HG03175 (cell line): ENCODE data around the gene PDCD11.
"Not testable (repeated sequence)": the region's sequence is repeated elsewhere in the genome, so short reads cannot be mapped to it uniquely, and the experiment has no call there.

Experiments
- ATAC-seq: cut with Tn5 transposase; IDR thresholded peaks from one replicate; pipeline ENCODE4 v1.9.1; 2021; ENCODE audit warnings: mild to moderate bottlenecking, moderate library complexity; ENCODE audit not compliant: unreplicated experiment

Gene PDCD11

DNA sequence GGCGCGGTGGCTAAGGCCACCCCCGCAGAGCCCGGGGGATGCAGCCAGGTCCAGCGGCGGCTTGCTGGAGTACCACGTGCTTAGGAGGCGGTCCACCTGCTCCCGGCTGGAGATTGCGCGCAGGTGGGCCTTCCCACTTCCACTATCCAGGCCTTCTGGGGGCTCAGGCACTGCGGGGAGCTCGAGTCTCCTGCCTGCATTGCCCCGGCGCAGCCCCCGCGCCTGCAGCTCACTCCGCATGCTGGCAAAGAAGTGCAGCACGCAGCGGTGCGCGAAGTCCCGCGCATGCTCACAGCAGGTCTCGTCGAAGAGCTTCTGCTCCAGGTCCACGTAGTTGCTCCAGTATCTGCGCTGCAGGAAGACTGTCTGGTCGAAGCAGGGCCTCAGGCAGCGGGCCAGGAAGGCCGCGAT, 76.8 kb downstream of the PDCD11 start:
- ATAC-seq = no peak

DNA sequence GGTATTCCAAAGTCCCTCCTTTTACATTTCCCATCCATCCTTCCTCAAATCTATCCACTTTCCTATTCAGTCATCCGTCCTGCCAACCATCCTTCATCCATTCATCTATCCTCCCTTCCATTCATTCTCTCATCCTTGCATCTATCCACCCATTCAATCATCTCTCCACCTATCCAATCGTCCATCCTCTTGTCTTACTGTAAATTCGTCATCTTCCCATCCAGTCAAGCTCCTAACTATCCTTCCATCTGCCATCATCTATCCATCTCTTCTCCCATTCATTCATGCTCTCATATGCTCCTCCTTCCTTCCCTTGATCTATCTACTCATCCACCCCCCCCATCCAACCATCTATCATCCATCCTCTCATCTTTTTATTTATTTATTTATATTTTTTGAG, 77.7 kb downstream of the PDCD11 start:
- no peak for ATAC-seq

DNA sequence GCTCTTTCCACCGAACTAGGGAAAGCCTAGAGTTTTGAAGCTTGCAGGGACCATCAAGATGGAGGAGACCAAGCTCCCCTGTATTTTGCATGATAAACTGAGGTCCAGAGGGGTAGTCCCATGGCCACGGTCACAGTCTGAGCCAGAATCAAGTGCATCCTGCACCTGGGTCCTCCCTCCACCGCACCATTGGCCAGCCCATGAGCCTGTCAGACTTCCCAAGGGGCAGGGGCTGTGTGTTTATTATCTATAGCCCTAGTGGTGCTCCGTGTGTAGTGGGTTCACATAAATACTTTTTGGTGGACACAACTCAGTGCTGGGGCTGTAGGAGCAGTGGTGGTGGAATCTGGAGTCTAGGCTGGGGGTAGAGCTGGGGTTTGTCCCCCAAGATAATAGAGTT, 79.0 kb downstream of the PDCD11 start:
- no peak for ATAC-seq

DNA sequence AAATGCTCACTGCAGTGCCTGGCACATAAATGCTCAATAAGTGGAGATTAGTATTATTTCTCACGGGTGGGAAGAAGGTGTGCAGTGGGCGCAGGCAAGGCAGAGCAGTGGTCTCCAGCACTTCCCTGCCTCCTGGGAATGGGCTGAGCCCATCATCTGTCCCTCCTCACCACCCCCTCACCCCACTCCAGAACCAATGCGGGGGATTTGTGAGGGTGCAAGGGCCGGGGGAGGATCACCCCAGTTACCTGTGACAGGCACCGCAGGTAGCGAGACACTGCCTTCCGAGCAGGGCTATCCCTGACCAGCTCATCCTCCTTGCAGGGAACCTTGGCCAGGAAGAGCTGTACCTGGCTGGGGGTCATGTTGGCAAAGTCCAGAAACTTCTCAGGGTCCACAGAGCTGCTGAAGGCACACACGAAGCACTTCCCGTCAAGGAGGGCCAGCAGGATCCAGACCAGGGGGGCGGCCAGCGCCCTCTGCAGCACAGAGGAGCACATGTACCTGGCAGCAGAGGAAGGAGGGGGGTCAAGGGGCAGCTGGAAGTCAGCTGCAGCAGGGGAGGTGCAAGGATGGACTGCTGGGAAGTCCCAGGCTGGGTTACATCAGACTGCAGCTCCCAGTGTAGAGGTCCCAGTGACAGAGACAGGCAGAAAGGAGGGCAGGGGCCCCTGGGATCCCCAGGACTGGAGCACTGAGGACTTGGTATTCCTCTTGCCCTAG, 79.8 kb downstream of the PDCD11 start:
- no peak for ATAC-seq

DNA sequence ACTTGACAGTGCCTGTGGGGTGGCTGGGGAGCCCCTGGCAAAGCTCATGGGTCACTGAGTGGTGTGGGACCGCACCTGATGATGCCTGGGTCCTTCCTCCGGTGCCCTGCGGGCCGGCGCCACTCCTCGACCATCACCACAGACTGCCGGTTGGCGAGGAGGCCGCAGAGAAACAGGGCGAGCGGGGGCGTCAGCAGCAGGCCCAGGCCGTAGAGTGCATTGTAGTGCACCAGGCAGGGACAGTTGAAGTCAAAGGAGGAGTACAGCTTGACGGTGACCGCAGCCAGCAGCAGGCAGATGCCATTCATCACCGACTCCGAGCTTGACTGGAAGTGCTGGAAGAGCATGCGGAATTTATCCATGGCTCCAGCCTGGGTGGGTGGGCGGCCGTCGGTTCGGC, 82.2 kb downstream of the PDCD11 start:
- no peak for ATAC-seq

DNA sequence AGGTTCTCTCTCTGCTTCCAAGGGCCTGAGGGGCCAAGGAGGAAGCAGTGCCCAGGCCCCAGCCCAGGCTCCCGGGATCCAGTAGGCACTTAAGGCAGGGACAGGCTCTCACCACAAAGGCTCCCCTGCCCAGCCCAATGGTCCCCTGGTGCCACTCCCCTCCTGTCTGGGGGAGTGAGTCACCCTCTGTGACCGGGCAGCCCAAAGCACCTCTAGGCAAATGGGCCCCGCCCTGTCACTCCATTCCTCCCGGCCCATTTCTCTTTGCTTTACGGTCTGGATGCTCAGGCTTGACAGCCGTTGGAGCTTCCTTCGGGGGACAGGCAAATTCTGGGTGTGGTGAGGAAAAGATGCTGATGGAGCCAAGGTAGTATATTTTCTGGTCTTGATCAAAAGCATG, 82.7 kb downstream of the PDCD11 start, which contains the start of gene CALHM3:
TSS of gene CALHM3 (minus strand) at position 106 of the 400 bp plus-strand sequence. CDS start 208 bp downstream, outside the sequence.
- ATAC-seq = no peak

DNA sequence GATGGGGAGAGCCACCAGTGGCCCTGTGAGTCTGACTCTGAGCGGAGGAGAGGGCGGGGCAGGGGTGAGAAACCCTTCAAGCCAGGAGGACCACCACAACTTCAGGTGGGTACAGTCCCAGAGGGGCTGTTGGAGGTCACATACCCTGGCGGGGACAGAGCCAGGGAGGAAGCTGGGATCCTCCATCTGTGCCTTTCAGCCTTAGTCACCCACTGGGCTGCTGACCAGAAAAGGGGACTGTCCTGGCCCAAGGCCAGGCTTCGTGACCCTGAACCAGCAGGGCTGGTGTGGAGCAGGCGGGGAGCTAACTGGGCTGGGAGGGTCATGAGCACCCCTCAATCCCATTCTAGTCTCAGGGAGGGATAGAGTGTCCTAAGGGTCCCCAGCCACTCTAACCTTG, 84.1 kb downstream of the PDCD11 start:
- no peak for ATAC-seq

DNA sequence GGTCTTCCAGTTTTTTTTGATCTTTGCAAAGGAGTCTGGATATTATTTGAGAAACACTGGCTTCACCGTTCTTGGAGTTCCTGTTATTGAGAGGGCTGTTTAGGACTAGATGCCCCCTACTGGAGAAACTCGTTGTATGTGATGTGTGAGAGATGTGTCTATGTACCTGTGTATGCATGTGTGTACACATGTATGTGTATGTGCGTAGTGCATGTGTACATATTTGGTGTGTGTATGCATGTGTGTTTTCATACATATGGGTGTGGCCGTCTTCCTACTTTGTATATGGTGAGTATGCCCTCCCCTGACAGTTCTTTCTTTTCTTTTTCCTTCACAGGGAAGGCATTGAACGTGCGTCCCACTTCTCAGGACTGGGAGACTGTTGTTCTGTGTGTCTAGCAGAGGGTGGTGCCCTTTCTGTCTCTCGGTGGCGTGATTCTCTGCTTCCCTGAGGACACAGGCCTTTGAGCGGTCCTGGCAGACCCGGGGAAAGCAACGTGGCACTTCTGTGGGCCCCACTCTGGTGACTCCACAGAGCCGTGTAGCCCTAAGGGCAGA, 85.6 kb downstream of the PDCD11 start:
- peak; percentile 62 for ATAC-seq

DNA sequence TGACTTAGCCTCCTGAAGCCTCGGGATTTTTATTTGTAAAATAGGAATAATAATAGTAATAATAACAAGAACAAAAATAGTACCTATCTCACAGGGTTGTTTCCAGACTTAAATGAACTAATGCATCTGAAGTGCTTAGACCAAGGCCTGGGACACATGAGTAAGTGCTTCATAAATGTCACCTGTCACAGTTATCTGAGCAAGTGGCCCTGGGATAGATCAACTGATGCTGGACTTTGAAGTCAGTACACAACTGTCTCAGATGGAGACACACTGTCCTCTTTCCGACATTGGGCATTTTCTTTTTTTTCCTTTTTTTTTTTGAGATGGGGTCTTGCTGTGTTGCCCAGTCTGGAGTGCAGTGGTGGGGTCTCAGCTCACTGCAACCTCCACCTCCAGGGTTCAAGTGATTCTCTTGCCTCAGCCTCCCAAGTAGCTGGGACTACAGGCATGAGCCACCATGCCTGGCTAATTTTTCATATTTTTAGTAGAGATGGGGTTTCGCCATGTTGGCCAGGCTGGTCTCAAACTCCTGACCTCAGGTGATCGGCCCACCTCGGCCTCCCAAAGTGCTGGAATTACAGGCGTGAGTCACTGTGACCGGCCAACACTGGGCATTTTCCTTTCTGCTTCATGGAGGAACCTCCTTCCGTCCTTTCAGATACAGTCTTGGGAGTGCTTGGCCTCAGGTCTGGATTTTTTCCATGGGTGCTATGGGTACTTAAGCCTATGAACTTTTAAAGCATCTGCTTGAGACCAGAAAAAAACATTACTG, 90.4 kb downstream of the PDCD11 start:
- not testable (repeated sequence) for ATAC-seq

DNA sequence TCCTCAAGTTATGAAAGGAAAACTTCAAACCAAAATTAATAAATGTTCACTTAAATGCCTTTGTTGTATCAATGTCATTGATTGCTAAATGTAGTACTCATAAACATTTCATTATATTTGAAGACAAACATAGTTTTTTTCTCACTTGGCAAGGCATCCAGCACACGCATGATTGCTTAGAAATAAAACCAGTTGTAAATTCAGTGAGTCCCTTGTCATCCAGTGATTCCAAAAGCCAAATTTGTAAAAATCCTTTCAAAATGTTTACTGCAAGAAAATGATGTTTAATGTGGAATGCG, 90.9 kb downstream of the PDCD11 start:
- no peak for ATAC-seq

DNA sequence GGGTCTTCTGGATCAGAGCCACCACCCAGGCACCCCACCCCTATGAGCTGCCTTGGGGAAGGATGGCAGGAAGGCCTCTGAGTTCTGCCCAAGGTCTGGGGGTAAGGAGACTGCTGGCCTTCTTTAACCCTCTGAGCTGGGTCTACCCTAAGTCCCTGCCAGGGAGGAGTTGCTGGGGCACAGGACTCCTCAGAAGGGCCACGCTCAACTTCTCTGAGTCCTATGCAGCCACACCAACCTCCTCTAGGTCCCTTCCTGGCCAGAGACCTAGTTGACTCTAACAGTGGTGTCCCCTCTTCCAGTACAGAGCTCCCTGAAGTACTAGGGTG, 94.5 kb downstream of the PDCD11 start:
- ATAC-seq = peak; percentile 25

DNA sequence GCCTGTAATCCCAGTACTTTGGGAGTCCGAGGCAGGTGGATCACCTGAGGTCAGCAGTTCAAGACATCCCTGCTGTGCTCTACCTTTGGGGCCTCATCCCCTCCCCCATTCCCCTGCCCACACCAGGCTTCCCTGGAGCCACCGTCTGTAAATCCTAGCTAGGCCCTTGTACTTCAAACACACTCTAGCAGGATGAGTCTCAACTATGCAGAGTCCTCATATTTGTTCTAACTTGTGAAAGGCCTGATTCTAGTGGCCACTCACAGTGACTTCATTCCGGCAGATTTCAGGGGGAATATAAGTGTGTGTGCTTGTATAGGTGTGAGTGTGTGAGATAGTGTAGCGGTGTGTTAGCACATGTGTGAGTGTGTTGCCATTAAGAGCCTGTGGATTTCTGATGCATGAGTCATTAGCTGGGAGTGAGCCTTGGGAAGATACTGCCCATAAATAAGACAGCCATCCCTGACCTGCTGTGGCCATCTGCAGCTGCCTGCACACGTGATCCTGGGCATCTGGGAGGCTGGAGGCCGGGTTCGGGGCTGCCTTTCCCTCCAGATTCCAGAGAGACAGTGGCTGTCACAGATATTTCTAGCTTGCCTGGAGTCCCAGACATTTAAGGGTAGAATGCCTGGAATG, 95.4 kb downstream of the PDCD11 start:
- no peak for ATAC-seq

DNA sequence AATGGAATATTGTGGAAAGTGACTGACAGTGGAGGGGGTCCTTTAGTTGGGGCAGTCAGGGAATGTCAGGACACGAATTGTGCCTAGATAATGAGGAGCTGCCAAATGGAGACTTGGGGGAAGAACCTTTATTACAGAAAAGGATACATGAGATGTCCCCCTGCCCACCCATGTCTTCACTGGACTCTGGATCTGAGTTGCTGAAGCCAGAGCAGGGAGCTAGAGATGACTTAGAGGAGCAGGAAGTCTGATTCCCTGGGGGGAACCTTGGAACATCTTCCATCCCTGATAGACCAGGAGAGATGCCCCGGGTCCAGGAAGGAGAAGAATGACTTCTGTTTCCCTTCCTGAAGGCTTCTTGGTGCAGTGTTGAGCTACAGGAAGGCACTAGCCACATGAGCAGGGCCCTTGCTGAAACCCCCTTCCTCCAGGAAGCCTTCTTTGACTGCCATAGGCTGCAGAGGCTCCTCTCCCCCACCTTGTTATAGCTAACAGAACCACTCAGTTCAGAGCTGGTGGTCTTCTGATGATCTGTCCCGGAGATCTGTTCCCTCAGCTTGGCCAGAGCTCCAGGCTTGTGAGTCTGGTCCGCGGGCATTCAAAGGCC, 96.3 kb downstream of the PDCD11 start:
- no peak for ATAC-seq

DNA sequence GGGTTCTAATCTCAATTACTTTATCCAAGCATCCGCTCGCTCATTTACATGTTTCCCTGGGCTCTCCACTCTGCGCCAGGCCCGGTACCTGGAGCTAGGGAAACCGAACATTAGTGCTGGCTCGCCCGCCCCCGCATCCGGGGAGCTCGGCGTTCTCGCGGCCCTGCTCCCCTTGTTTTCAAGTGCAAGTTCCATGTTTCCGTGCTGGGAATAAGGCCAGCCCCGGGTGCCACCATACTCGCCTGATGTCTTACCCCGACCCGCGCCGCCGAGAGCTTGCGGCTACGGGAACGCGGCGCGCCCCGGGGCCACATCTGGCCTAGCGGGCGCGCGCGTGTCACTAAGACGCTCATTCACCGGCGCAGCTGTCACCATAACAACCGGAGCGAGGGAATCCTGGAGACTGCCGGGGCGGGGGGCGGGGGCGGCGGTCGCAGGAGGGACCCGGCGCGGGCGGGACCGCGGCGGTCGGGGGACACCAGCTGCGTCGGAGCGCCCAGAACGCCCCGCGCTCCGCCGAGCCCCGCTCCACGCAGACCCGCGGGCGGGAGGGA, 97.0 kb downstream of the PDCD11 start, which contains the start of gene NEURL1:
TSS of gene NEURL1 (plus strand) at position 344 of the 554 bp plus-strand sequence. CDS start 683 bp downstream, outside the sequence.
- ATAC-seq = no peak

DNA sequence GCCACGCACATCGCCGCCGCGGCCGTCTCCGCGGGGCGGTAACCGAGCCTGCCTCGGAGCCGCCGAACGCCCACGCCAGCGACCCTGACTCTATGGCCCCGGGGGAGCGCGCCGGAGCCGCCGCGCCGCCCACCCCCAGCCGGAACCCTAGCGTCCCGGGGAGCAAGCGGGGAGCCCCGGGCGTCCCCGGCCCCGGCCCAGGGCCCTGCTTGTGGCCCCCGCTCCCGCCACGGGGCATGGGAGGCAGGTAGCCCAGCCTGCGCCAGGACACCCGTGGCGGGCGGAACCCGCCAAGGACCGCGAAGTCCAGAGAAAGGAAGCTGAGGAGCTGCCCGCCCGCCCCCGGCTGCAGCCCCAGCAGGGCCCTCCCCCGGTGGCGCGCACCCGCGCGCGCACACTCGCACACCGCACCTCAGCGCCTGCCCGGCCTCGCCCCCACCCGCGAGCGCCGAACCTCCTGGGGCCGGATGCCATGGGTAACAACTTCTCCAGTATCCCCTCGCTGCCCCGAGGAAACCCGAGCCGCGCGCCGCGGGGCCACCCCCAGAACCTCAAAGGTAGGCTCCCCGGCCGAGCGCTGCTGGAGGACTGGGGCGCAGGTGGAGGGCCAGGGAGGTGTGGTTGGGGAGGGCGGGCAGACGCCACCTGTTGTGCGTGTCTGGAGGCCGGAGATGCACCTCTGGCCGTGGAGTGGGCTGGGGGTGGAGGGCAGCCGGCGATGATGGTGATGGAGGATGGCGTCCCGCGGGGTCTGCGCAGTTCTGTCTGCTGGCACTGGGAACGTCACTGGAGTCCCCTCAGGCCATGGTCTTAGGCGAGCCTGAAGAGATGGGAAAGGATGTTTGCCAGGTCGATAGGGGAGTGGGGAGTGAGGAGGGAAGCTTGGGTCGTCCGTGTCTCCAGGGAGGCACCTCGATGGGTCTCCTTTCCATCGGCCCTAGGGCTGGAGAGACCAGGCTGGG, 97.8 kb downstream of the PDCD11 start:
- no peak for ATAC-seq

DNA sequence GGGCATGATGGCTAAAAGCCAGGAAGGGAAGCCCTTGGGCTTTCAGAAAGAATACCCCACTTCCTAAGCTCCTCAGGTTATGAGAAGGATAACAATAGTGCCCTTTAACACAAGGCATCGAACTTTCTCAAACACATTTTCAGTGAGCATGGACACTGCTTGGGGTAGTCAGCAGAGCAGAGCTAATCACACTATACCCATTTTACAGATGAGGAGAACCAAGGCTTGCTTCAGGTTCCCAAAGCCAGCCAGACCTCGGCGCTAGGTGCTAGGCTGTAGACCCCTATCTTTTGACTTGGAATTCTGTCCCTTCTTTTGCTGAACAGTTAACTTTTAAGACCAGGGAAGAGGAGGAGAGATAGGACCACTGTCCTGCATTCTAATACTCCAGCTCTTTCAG, 98.9 kb downstream of the PDCD11 start:
- ATAC-seq = no peak
